H1 (cell line): ENCODE data around the gene GTF2H1.

Experiments
- BACH1 ChIP-seq: IDR thresholded peaks from 2 replicates; pipeline ENCODE4 v1.6.1; 2012; ENCODE audit warnings: low read length, improper control_type of control experiment
- CEBPB ChIP-seq: IDR thresholded peaks from 2 replicates; pipeline ENCODE4 v1.6.1; 2012; ENCODE audit warnings: low read depth, low read length
- CREB1 ChIP-seq: IDR thresholded peaks from 2 replicates; pipeline ENCODE4 v1.6.1; 2012; ENCODE audit warnings: inconsistent platforms
- EP300 ChIP-seq, 2 experiments: IDR thresholded peaks; 1 replicate in 1 of 2; 2 replicates in 1 of 2; pipeline ENCODE4 v1.6.1; 2011 to 2012; ENCODE audit warnings: low read depth in 2 of 2, low read length in 2 of 2, mild to moderate bottlenecking in 2 of 2, borderline replicate concordance in 1 of 2, inconsistent platforms in 1 of 2, moderate library complexity in 1 of 2
- EZH2 ChIP-seq: fragments of 200-600 bp; sonication (generic); IDR thresholded peaks from 2 replicates; pipeline ENCODE4 v1.7.1; 2012; ENCODE audit warnings: low read depth, mild to moderate bottlenecking, moderate library complexity, low read length, inconsistent platforms; ENCODE audit not compliant: severe bottlenecking
- PHF8 ChIP-seq: fragments of 200-600 bp; sonication (generic); conservative IDR thresholded peaks from 2 replicates; pipeline ENCODE4 v1.7.1; 2012; ENCODE audit warnings: low read depth, mild to moderate bottlenecking, inconsistent platforms, low read length, moderate library complexity
- POLR2AphosphoS5 ChIP-seq: IDR thresholded peaks from 2 replicates; pipeline ENCODE4 v1.6.1; 2011; ENCODE audit warnings: low read depth, low read length
- RAD21 ChIP-seq, 2 experiments: IDR thresholded peaks in 1 of 2; conservative IDR thresholded peaks in 1 of 2; 2 replicates each; pipeline ENCODE4 v1.6.1; 2011; ENCODE audit warnings: low read depth in 2 of 2, low read length in 2 of 2, improper control_type of control experiment in 1 of 2, inconsistent platforms in 1 of 2, mild to moderate bottlenecking in 1 of 2, moderate library complexity in 1 of 2
- YY1 ChIP-seq: IDR thresholded peaks from 2 replicates; pipeline ENCODE4 v1.6.1; 2011; ENCODE audit warnings: low read depth, mild to moderate bottlenecking, low read length
- TF ChIP-seq, protein P1 (sequence below), 3 experiments: IDR thresholded peaks; 1 replicate in 2 of 3; 2 replicates in 1 of 3; pipeline versions ENCODE4 v1.5.1 to v1.6.1; 2011; ENCODE audit warnings: low read length in 3 of 3, mild to moderate bottlenecking in 3 of 3, inconsistent platforms in 2 of 3, low read depth in 1 of 3, moderate library complexity in 1 of 3; ENCODE audit not compliant: insufficient read depth in 1 of 3; ENCODE audit errors: control extremely low read depth in 1 of 3

DNA sequence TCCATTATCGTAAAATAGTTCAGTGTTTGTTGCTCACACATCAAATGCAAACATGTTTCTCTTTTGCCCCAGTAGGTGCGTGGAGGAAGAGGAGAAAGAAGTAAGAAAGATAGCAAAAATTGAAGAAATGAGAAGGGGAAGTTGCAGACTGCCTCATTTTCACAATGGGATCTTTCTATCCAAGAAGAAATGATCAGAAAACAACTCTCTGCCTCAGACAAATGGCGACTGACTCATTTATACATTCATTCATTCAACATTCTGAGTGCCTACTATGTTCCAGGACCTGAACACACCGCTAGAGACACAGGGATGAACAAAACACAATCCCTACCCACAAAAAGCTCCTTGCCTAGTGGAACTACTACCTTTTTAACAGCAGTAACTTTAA lies 794 bp upstream of the GTF2H1 start:
- TF ChIP-seq, protein P1, sequence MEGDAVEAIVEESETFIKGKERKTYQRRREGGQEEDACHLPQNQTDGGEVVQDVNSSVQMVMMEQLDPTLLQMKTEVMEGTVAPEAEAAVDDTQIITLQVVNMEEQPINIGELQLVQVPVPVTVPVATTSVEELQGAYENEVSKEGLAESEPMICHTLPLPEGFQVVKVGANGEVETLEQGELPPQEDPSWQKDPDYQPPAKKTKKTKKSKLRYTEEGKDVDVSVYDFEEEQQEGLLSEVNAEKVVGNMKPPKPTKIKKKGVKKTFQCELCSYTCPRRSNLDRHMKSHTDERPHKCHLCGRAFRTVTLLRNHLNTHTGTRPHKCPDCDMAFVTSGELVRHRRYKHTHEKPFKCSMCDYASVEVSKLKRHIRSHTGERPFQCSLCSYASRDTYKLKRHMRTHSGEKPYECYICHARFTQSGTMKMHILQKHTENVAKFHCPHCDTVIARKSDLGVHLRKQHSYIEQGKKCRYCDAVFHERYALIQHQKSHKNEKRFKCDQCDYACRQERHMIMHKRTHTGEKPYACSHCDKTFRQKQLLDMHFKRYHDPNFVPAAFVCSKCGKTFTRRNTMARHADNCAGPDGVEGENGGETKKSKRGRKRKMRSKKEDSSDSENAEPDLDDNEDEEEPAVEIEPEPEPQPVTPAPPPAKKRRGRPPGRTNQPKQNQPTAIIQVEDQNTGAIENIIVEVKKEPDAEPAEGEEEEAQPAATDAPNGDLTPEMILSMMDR (IDR thresholded peaks at IDR 0.05; ENCODE audit: control extremely low read depth in 1 of 3, insufficient read depth in 1 of 3, low read depth in 1 of 3, low read length in 3 of 3): no peak
- TF ChIP-seq EP300 (IDR thresholded peaks at IDR 0.05; ENCODE audit: borderline replicate concordance in 1 of 2, low read depth in 2 of 2, low read length in 2 of 2): no peak
- no peak for TF ChIP-seq YY1
- no peak for TF ChIP-seq EZH2
- no peak for TF ChIP-seq CREB1
- TF ChIP-seq RAD21 (IDR thresholded peaks at IDR 0.05 in 1 of 2, conservative IDR thresholded peaks at IDR 0.05 in 1 of 2; ENCODE audit: low read depth in 2 of 2, low read length in 2 of 2): no peak
- TF ChIP-seq BACH1: no peak
- no peak for TF ChIP-seq PHF8
- TF ChIP-seq CEBPB: no peak
- TF ChIP-seq POLR2AphosphoS5: no peak
